Kidney (tissue), 14 donors: Measurements from ENCODE around the gene SLX4IP. TPM values are rescaled to one million over a fixed set of nuclear protein-coding genes. Genes with fewer than 3 reads are reported as not detected.
"Not testable (repeated sequence)": the region's sequence is repeated elsewhere in the genome, so short reads cannot be mapped to it uniquely, and the experiment has no call there.

Experiments
- DNase-seq, 5 donors: peaks; one replicate each; pipeline ENCODE4 v3.0.0-alpha.2; 2013 to 2020
- FAIRE-seq: peaks from 2 replicates; lab custom pipeline; 2012; peaks lifted over from hg19 to GRCh38; lab: Jason Lieb, UNC
- H3K27ac ChIP-seq, 2 donors: one replicate each; pipeline ENCODE4 v1.7.0; 2013; ENCODE audit warnings: low read depth in 2 of 2, low read length in 2 of 2, inconsistent platforms in 1 of 2
- H3K27me3 ChIP-seq: one replicate; pipeline ENCODE4 v1.7.1; 2013; ENCODE audit warnings: low read length, inconsistent platforms; ENCODE audit not compliant: control insufficient read depth, insufficient read depth
- H3K36me3 ChIP-seq, 3 donors: one replicate each; pipeline versions ENCODE4 v1.7.0 to v1.7.1; 2013; ENCODE audit warnings: low read length in 3 of 3, control low read depth in 1 of 3, inconsistent platforms in 1 of 3; ENCODE audit not compliant: insufficient read depth in 3 of 3, control insufficient read depth in 2 of 3
- H3K4me1 ChIP-seq, 3 donors: one replicate each; pipeline versions ENCODE4 v1.7.0 to v1.7.1; 2013; ENCODE audit warnings: low read length in 3 of 3, inconsistent platforms in 1 of 3, low read depth in 1 of 3; ENCODE audit not compliant: control insufficient read depth in 2 of 3, insufficient read depth in 2 of 3
- H3K4me3 ChIP-seq, 3 donors: one replicate each; pipeline versions ENCODE4 v1.7.0 to v1.8.1; 2013; ENCODE audit warnings: low read length in 3 of 3, control low read depth in 1 of 3, inconsistent platforms in 1 of 3
- H3K9ac ChIP-seq, 3 donors: one replicate each; pipeline versions ENCODE4 v1.7.0 to v1.7.1; 2013; ENCODE audit warnings: low read length in 3 of 3, control low read depth in 1 of 3, inconsistent platforms in 1 of 3
- H3K9me3 ChIP-seq, 3 donors: one replicate each; pipeline versions ENCODE4 v1.7.0 to v1.7.1; 2013; ENCODE audit warnings: low read length in 3 of 3, control low read depth in 1 of 3, inconsistent platforms in 1 of 3; ENCODE audit not compliant: control insufficient read depth in 2 of 3, insufficient read depth in 1 of 3
- intact Hi-C: fragments of 100-400 bp; cut with DNase I; formaldehyde crosslinking; loops from one replicate; pipeline ENCODE4 v1.11.1; 2022
- polyA plus RNA-seq: library from polyadenylated mRNA; stranded (reverse); fragments of 350-450 nt; fragmentation: Illumina TruSeq; extraction: RNeasy Lipid Tissue Mini Kit (QIAGEN cat#74804); gene quantifications from one replicate; pipeline ENCODE4 v1.2.3, GENCODE V29; 2014; ENCODE audit warnings: low read depth, low replicate concordance; ENCODE audit not compliant: insufficient read depth
- total RNA-seq: library from RNA; stranded (reverse); fragmentation: NEBNext Ultra II Directional; extraction: Animal tissue kit (Norgen Biotek cat#: 25700); gene quantifications from one replicate; pipeline ENCODE4 v1.2.1, GENCODE V29; 2021
- TF ChIP-seq, protein P1 (sequence below): IDR thresholded peaks from 3 replicates; pipeline ENCODE4 v1.5.1; 2012; ENCODE audit warnings: mild to moderate bottlenecking, moderate library complexity, borderline replicate concordance; ENCODE audit not compliant: insufficient read depth; ENCODE audit errors: extremely low read depth
- donor health status: control.
- donor health status: control.
- donor health status: control.
- donor health status: control.
- donor health status: control.
- donor health status: DM: yes; HTN: yes; CAD: no.
- donor health status: Normal renal cell carcinoma (clear cell type).

Gene SLX4IP
- total and polyA plus RNA-seq, 2 donors from 2014 or later = 2.6 to 7.6 TPM

DNA sequence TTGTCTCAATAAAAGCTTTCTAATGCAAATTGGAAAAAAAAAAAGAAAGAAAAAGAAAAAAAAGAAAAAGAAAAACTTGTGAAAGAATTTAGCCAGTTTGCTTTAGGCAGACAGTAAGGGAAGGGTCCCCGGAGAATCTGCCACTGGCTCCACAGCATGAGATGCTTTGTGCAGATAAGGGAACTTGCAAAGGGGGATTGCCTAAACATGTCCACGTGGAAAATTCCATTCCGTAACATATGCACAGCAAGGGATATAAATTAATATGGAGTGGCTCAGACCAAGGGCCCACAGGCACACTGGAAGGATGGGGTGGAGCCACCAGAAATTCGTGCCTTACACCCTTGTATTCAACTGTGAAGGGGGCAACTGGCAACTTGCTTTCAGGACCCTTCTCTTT lies 46.5 kb upstream of the SLX4IP start:
- TF ChIP-seq, protein P1, sequence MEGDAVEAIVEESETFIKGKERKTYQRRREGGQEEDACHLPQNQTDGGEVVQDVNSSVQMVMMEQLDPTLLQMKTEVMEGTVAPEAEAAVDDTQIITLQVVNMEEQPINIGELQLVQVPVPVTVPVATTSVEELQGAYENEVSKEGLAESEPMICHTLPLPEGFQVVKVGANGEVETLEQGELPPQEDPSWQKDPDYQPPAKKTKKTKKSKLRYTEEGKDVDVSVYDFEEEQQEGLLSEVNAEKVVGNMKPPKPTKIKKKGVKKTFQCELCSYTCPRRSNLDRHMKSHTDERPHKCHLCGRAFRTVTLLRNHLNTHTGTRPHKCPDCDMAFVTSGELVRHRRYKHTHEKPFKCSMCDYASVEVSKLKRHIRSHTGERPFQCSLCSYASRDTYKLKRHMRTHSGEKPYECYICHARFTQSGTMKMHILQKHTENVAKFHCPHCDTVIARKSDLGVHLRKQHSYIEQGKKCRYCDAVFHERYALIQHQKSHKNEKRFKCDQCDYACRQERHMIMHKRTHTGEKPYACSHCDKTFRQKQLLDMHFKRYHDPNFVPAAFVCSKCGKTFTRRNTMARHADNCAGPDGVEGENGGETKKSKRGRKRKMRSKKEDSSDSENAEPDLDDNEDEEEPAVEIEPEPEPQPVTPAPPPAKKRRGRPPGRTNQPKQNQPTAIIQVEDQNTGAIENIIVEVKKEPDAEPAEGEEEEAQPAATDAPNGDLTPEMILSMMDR = no peak
- no peak for FAIRE-seq
- H3K27ac ChIP-seq = no peak overlapping the region
- intact Hi-C loops = no loop called here
- H3K4me3 ChIP-seq = no peak overlapping the region
- no peak overlapping the region for H3K9ac ChIP-seq
- no peak for DNase-seq
- no peaks in the 10 kb centered on the region for H3K27me3 ChIP-seq
- no peaks in the 10 kb centered on the region for H3K9me3 ChIP-seq
- H3K36me3 ChIP-seq = no peaks in the 10 kb centered on the region
- no peaks in the 10 kb centered on the region for H3K4me1 ChIP-seq

DNA sequence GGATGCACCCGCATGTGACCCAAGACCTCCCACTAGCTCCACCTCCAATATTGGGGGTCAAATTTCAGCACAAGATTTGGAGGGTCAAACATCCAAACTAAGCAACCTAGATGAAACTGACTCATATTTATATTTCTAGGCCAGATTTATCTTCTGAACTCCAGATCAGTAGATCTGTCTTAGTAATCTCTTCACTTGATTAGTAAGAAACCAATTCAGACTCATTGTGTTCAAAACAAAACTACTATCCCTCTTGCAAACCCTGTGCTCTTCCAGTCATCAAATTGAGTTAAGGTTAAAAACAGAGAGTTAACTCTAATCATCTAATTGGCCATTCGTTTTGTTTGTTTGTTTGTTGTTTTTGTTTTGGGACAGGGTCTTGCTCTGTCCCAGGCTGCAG lies 44.4 kb upstream of the SLX4IP start:
- no peaks in the 10 kb centered on the region for H3K4me1 ChIP-seq
- no peaks in the 10 kb centered on the region for H3K27me3 ChIP-seq
- H3K9me3 ChIP-seq = no peaks in the 10 kb centered on the region
- H3K27ac ChIP-seq = no peak overlapping the region
- no peak overlapping the region for H3K4me3 ChIP-seq
- DNase-seq (no peak), FAIRE-seq (no peak)
- H3K36me3 ChIP-seq = no peaks in the 10 kb centered on the region
- TF ChIP-seq, protein P1 = no peak
- intact Hi-C loops = no loop called here
- H3K9ac ChIP-seq = no peak overlapping the region

DNA sequence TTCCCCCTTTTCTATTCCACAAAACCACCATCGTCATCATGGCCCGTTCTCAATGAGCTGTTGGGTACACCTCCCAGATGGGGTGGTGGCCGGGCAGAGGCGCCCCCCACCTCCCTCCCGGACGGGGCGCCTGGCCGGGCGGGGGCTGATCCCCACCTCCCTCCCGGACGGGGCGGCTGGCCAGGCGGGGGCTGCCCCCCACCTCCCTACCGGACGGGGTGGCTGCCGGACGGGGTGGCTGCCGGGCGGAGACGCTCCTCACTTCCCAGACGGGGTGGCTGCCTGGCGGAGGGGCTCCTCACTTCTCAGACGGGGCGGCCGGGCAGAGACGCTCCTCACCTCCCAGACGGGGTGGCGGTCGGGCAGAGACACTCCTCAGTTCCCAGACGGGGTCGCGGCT lies 40.4 kb upstream of the SLX4IP start:
- H3K9ac ChIP-seq, H3K27me3 ChIP-seq, FAIRE-seq, H3K27ac ChIP-seq, H3K9me3 ChIP-seq, H3K36me3 ChIP-seq, intact Hi-C loops, H3K4me3 ChIP-seq, H3K4me1 ChIP-seq, DNase-seq: not testable (repeated sequence)

DNA sequence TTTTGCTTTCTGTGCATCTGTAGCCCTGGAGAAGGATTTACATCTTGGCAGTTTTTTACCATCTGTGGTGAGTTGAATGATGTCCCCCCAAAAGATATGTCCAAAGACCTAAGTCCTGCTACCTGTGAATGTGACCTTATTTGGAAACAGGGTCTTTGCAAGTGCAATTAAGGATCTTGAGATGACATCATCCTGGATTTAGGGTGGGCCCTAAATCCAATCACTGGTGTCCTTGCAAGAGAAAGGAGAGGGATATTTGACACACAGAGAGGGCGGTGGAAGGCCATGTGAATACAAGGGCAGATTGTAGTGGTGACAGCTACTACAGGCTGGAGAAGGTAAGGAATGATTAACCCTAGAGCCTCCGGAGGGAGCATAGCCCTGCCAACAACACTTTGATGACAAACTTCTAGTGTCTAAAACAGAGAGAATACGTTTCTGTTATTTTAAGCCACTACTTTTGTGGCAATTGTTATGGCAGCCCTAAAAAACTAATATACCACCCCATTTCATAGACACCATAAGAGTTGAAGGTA lies 36.2 kb upstream of the SLX4IP start:
- DNase-seq (no peak), FAIRE-seq (no peak)
- Histone ChIP-seq H3K9me3 (no peaks in the 10 kb centered on the region), H3K27me3 (no peaks in the 10 kb centered on the region), H3K4me1 (no peaks in the 10 kb centered on the region), H3K4me3 (no peak overlapping the region), H3K27ac (no peak overlapping the region), H3K9ac (no peak overlapping the region), H3K36me3 (no peaks in the 10 kb centered on the region)
- TF ChIP-seq, protein P1 = no peak
- intact Hi-C loops = no loop called here
